Stomach smooth muscle (tissue), 2 donors: Measurements from ENCODE around the gene LIPC.

Experiments used
- H3K27ac ChIP-seq: one replicate; pipeline ENCODE4 v1.7.0; 2013; ENCODE audit warnings: mild to moderate bottlenecking, low read length, inconsistent platforms
- H3K27me3 ChIP-seq, 2 donors: one replicate each; pipeline ENCODE4 v1.7.0; 2013; ENCODE audit warnings: low read length in 2 of 2; ENCODE audit not compliant: insufficient read depth in 2 of 2, control insufficient read depth in 1 of 2
- H3K36me3 ChIP-seq, 2 donors: one replicate each; pipeline ENCODE4 v1.7.0; 2013; ENCODE audit warnings: low read length in 2 of 2; ENCODE audit not compliant: control insufficient read depth in 2 of 2, insufficient read depth in 2 of 2
- H3K4me1 ChIP-seq: one replicate; pipeline ENCODE4 v1.7.0; 2013; ENCODE audit warnings: low read length; ENCODE audit not compliant: control insufficient read depth, insufficient read depth
- H3K4me3 ChIP-seq, 2 donors: one replicate each; pipeline ENCODE4 v1.7.0; 2013; ENCODE audit warnings: low read length in 2 of 2
- H3K9ac ChIP-seq, 2 donors: one replicate each; pipeline ENCODE4 v1.7.0; 2013; ENCODE audit warnings: low read length in 2 of 2, mild to moderate bottlenecking in 1 of 2
- H3K9me3 ChIP-seq, 2 donors: one replicate each; pipeline ENCODE4 v1.7.0; 2013; ENCODE audit warnings: low read length in 2 of 2; ENCODE audit not compliant: control insufficient read depth in 2 of 2
- donor health status: healthy.
- donor health status: Pancreatic carcinoma.

The LIPC gene

DNA sequence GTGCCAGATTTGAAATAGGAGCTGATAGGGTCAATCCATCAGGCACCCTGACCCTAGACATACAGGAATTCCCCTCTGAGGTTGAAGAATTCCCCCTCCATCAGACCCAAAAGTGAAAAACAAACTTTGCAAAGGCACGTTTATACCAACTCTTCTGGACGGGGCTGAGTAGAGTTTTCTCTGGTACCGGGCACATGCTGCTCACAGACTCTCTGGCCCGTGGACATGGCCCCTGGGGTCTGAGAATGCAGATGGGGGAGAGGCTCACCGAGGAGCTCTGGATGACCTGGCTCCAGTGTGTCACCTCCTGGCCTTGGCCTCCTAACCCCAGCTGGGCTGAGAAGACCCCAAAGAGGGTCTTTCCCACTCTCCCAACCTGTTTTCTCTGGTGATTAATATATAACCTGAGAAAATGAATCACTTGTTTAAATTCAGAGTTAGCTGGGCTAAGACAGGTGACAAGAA, 11.2 kb upstream of the LIPC start:
- H3K27ac ChIP-seq: no peak overlapping the region
- no peaks in the 10 kb centered on the region for H3K4me1 ChIP-seq
- H3K4me3 ChIP-seq: no peak overlapping the region
- no peaks in the 10 kb centered on the region for H3K9me3 ChIP-seq
- H3K9ac ChIP-seq: no peak overlapping the region
- H3K36me3 ChIP-seq: no peaks in the 10 kb centered on the region
- no peaks in the 10 kb centered on the region for H3K27me3 ChIP-seq

DNA sequence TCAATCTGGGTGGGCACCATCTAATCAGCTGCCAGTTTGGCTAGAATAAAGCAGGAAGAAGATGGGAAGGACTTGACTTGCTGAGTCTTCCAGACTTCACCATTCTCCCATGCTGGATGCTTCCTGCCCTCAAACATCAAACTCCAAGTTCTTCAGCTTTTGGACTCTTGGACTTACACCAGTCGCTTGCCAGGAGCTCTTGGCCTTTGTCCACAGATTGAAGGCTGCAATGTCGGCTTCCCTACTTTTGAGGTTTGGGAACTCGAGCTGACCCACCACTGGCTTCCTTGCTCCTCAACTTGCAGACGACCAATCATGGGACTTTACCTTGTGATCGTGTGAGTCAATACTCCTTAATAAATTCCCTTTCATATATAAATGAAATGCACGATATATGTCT, 8.6 kb upstream of the LIPC start:
- Histone ChIP-seq H3K4me1 (no peaks in the 10 kb centered on the region), H3K9ac (no peak overlapping the region), H3K36me3 (no peaks in the 10 kb centered on the region), H3K27me3 (no peaks in the 10 kb centered on the region), H3K27ac (no peak overlapping the region), H3K4me3 (no peak overlapping the region), H3K9me3 (no peaks in the 10 kb centered on the region)

GRCh38 chr15:58423831-58424608, 7.8 kb upstream of the LIPC start:
- Histone ChIP-seq H3K27ac (no peak overlapping the region), H3K9me3 (no peaks in the 10 kb centered on the region), H3K36me3 (no peaks in the 10 kb centered on the region), H3K4me1 (no peaks in the 10 kb centered on the region), H3K9ac (no peak overlapping the region), H3K4me3 (no peak overlapping the region), H3K27me3 (no peaks in the 10 kb centered on the region)

- H3K4me1 ChIP-seq: no peaks in the 10 kb centered on the region
- H3K27ac ChIP-seq: no peak overlapping the region
- no peaks in the 10 kb centered on the region for H3K36me3 ChIP-seq
- H3K9me3 ChIP-seq: no peaks in the 10 kb centered on the region
- no peak overlapping the region for H3K9ac ChIP-seq
- H3K27me3 ChIP-seq: no peaks in the 10 kb centered on the region
- no peak overlapping the region for H3K4me3 ChIP-seq
These were observed 7.1 kb upstream of the LIPC start for GRCh38 chr15:58424722-58425121.

- Histone ChIP-seq H3K4me3 (no peak overlapping the region), H3K27me3 (no peaks in the 10 kb centered on the region), H3K27ac (no peak overlapping the region), H3K9me3 (no peaks in the 10 kb centered on the region), H3K9ac (no peak overlapping the region), H3K36me3 (no peaks in the 10 kb centered on the region), H3K4me1 (no peaks in the 10 kb centered on the region)
These were observed 6.6 kb upstream of the LIPC start for GRCh38 chr15:58425185-58425584.

- H3K9ac ChIP-seq: no peak overlapping the region
- no peaks in the 10 kb centered on the region for H3K9me3 ChIP-seq
- no peaks in the 10 kb centered on the region for H3K36me3 ChIP-seq
- no peaks in the 10 kb centered on the region for H3K4me1 ChIP-seq
- no peak overlapping the region for H3K27ac ChIP-seq
- H3K4me3 ChIP-seq: no peak overlapping the region
- no peaks in the 10 kb centered on the region for H3K27me3 ChIP-seq
These were observed 6.0 kb upstream of the LIPC start for GRCh38 chr15:58425834-58426233.

- H3K9me3 ChIP-seq: no peaks in the 10 kb centered on the region
- no peak overlapping the region for H3K27ac ChIP-seq
- no peaks in the 10 kb centered on the region for H3K4me1 ChIP-seq
- no peak overlapping the region for H3K9ac ChIP-seq
- no peak overlapping the region for H3K4me3 ChIP-seq
- H3K36me3 ChIP-seq: no peaks in the 10 kb centered on the region
- H3K27me3 ChIP-seq: no peaks in the 10 kb centered on the region
These were observed 5.3 kb upstream of the LIPC start for GRCh38 chr15:58426501-58426900.

DNA sequence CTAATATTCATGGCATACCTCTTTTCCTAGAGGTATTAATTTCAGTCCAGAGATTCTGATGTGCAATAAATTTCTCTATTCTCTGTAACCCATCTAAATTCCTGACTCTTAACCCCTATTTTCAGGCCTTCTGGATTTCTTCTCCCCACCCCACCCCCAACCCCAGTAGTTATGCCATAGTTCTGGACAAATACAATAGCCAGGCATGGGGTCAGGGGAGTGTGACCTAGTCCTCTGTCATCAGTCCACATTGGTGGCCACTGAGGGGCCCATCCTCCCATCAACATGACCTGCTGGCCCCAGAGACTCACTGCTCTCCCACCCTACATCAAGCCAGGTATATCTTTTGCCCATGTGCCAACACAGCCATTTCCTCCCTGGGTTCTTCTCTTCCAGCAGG, 3.8 kb upstream of the LIPC start:
- H3K36me3 ChIP-seq: no peaks in the 10 kb centered on the region
- no peaks in the 10 kb centered on the region for H3K27me3 ChIP-seq
- no peak overlapping the region for H3K9ac ChIP-seq
- H3K4me1 ChIP-seq: no peaks in the 10 kb centered on the region
- no peak overlapping the region for H3K27ac ChIP-seq
- H3K4me3 ChIP-seq: no peak overlapping the region
- H3K9me3 ChIP-seq: no peaks in the 10 kb centered on the region

- Histone ChIP-seq H3K4me3 (no peak overlapping the region), H3K9ac (no peak overlapping the region), H3K27ac (no peak overlapping the region), H3K27me3 (no peaks in the 10 kb centered on the region), H3K9me3 (no peaks in the 10 kb centered on the region), H3K36me3 (no peaks in the 10 kb centered on the region), H3K4me1 (no peaks in the 10 kb centered on the region)
These were observed 1.5 kb upstream of the LIPC start for GRCh38 chr15:58430224-58430787.

- no peaks in the 10 kb centered on the region for H3K4me1 ChIP-seq
- H3K9ac ChIP-seq: no peak overlapping the region
These were observed 610 bp downstream of the LIPC start for GRCh38 chr15:58432401-58432800.

DNA sequence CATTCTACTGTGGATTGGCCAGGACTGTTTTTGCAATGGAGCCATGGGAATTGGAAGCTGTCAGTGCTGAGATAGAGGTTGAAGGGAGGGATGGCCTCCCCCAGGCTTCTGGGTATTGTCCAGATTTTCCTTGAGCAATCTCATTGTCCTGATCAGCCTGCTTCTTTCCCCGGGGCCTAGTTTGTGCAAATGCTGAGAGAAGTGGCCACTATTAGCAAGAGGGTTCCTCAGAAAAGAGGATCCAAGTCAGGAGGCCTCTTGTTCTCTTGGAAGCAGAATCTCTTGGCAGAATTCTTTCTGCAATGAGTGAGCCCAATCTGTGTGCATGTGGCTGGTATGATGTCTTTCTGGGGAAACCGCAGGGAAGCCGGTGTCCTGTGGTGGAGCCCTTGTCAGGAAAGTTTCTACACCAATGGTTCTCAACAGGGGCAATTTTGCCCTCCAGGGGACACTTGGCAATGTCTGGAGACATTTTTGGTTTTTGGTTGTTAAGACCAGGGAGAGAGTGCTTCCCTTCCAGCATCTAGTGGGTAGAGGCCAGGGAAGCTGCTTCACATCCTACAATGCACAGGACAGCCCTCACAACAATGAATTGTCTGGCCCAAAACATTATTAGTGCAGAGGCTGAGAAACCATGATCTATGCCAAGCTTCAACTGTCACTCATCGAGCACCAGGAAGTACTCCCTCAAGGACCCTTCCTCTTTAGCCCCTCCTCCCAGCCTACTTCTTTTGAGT, 2.0 kb downstream of the LIPC start:
- Histone ChIP-seq H3K27ac (no peak overlapping the region), H3K4me1 (no peaks in the 10 kb centered on the region), H3K27me3 (no peaks in the 10 kb centered on the region), H3K9me3 (no peaks in the 10 kb centered on the region), H3K9ac (no peak overlapping the region), H3K36me3 (no peaks in the 10 kb centered on the region), H3K4me3 (no peak overlapping the region)

More at GRCh38 chr15:58432401-58432800, 610 bp downstream of the LIPC start:
- Histone ChIP-seq H3K36me3 (no peaks in the 10 kb centered on the region), H3K4me3 (no peak overlapping the region), H3K9me3 (no peaks in the 10 kb centered on the region), H3K27me3 (no peaks in the 10 kb centered on the region), H3K27ac (no peak overlapping the region)
